H1 (cell line): ENCODE results near the gene DECR2. TPM values are rescaled to one million over a fixed set of nuclear protein-coding genes. Genes with fewer than 3 reads are reported as not detected.

Experiments used
- CTCF ChIA-PET: fragments of 300-600 bp; sonication (Branson Sonifier 250); formaldehyde crosslinking; loops from one replicate; lab custom pipeline; 2021; ENCODE audit not compliant: partially characterized antibody; lab: Charles Lee
- POLR2A ChIA-PET: fragments of 300-600 bp; sonication (Branson Sonifier 250); formaldehyde crosslinking; loops from one replicate; lab custom pipeline; 2021; ENCODE audit warnings: inconsistent platforms; ENCODE audit not compliant: partially characterized antibody; lab: Charles Lee
- DNase-seq, 2 experiments: peaks; one replicate each; pipeline versions ENCODE4 v3.0.0 to v3.0.0-alpha.2; 2010 to 2022; ENCODE audit warnings: low spot score in 2 of 2, low read depth in 1 of 2, mixed read lengths in 1 of 2
- FAIRE-seq: peaks from 2 replicates; lab custom pipeline; 2011; peaks lifted over from hg19 to GRCh38; lab: Jason Lieb, UNC
- H2AFZ ChIP-seq: 2 replicates; pipeline ENCODE4 v1.8.1; 2012; ENCODE audit warnings: low read length, inconsistent platforms
- H2AK5ac ChIP-seq: 2 replicates; pipeline ENCODE4 v1.6.1; 2013; ENCODE audit warnings: low read depth, low read length
- H2BK120ac ChIP-seq: replicated peaks from 2 replicates; pipeline ENCODE3; 2013; ENCODE audit warnings: low read depth, low read length, inconsistent platforms
- H2BK12ac ChIP-seq: 2 replicates; pipeline ENCODE4 v1.6.1; 2013; ENCODE audit warnings: low read depth, low read length
- H2BK15ac ChIP-seq: 2 replicates; pipeline ENCODE4 v1.6.1; 2013; ENCODE audit warnings: low read length
- H2BK20ac ChIP-seq: 2 replicates; pipeline ENCODE4 v1.6.1; 2013; ENCODE audit warnings: low read length
- H2BK5ac ChIP-seq: 2 replicates; pipeline ENCODE4 v1.6.1; 2013; ENCODE audit warnings: low read depth, low read length
- H3K14ac ChIP-seq: 2 replicates; pipeline ENCODE4 v1.6.1; 2013; ENCODE audit warnings: inconsistent platforms; ENCODE audit not compliant: insufficient read length
- H3K18ac ChIP-seq: 2 replicates; pipeline ENCODE4 v1.6.1; 2013; ENCODE audit warnings: low read length; ENCODE audit errors: extremely low read depth
- H3K23ac ChIP-seq: 2 replicates; pipeline ENCODE4 v1.6.1; 2013; ENCODE audit warnings: inconsistent platforms; ENCODE audit not compliant: insufficient read length
- H3K23me2 ChIP-seq: 2 replicates; pipeline ENCODE4 v1.6.1; 2013; ENCODE audit warnings: low read depth, low read length
- H3K27ac ChIP-seq: 2 replicates; pipeline ENCODE4 v1.6.1; 2011; ENCODE audit warnings: low read depth, low read length, inconsistent platforms
- H3K27me3 ChIP-seq, 4 experiments: replicated peaks in 1 of 4; 1 replicate in 1 of 4; 2 replicates in 3 of 4; pipeline versions ENCODE4 v1.6.1 to v1.8.1; 2011 to 2013; ENCODE audit warnings: low read length in 3 of 4, mild to moderate bottlenecking in 3 of 4, inconsistent platforms in 2 of 4, mixed read lengths in 2 of 4, moderate library complexity in 1 of 4; ENCODE audit not compliant: control insufficient read depth in 3 of 4, insufficient read depth in 3 of 4; ENCODE audit errors: extremely low read depth in 1 of 4
- H3K36me3 ChIP-seq, 4 experiments: 2 replicates each; pipeline versions ENCODE4 v1.6.1 to v1.8.1; 2011 to 2013; ENCODE audit warnings: mild to moderate bottlenecking in 4 of 4, low read length in 3 of 4, moderate library complexity in 2 of 4, control low read depth in 1 of 4, inconsistent platforms in 1 of 4; ENCODE audit not compliant: insufficient read depth in 4 of 4, control insufficient read depth in 2 of 4
- H3K4ac ChIP-seq: replicated peaks from 2 replicates; pipeline ENCODE3; 2013; ENCODE audit warnings: low read length, low read depth, mixed read lengths, inconsistent platforms; ENCODE audit not compliant: insufficient read length
- H3K4me1 ChIP-seq, 4 experiments: replicated peaks in 1 of 4; 1 replicate in 1 of 4; 2 replicates in 3 of 4; pipeline versions ENCODE4 v1.6.1 to v1.8.1; 2011 to 2013; ENCODE audit warnings: low read length in 3 of 4, inconsistent platforms in 2 of 4, mixed read lengths in 1 of 4; ENCODE audit not compliant: insufficient read depth in 4 of 4, control insufficient read depth in 3 of 4
- H3K4me2 ChIP-seq, 2 experiments: 2 replicates each; pipeline versions ENCODE4 v1.6.1 to v1.8.1; 2011 to 2013; ENCODE audit warnings: low read depth in 2 of 2, low read length in 2 of 2, control low read depth in 1 of 2, inconsistent platforms in 1 of 2, mild to moderate bottlenecking in 1 of 2; ENCODE audit not compliant: insufficient read depth in 1 of 2
- H3K4me3 ChIP-seq, 4 experiments: fragments of 200-600, 300-600 bp in 1 of 4; sonication (generic), shearing (Covaris generic), sonication (Bioruptor Twin) in 1 of 4; 2 replicates each; pipeline versions ENCODE4 v1.5.1 to v1.8.1; 2011 to 2016; ENCODE audit warnings: low read length in 4 of 4, low read depth in 3 of 4, control low read depth in 2 of 4, inconsistent platforms in 2 of 4, mild to moderate bottlenecking in 2 of 4, mixed read lengths in 1 of 4, moderate library complexity in 1 of 4; ENCODE audit not compliant: insufficient read depth in 2 of 4; ENCODE audit errors: extremely low read depth in 1 of 4
- H3K56ac ChIP-seq: replicated peaks from 2 replicates; pipeline ENCODE3; 2013; ENCODE audit warnings: low read depth, mild to moderate bottlenecking, mixed read lengths, low read length, inconsistent platforms; ENCODE audit not compliant: insufficient read length
- H3K79me1 ChIP-seq: 2 replicates; pipeline ENCODE4 v1.6.1; 2013; ENCODE audit warnings: low read depth, low read length, control low read depth
- H3K79me2 ChIP-seq, 2 experiments: 2 replicates each; pipeline versions ENCODE4 v1.6.1 to v1.8.1; 2012 to 2013; ENCODE audit warnings: low read length in 2 of 2, mild to moderate bottlenecking in 2 of 2, inconsistent platforms in 1 of 2; ENCODE audit not compliant: insufficient read depth in 2 of 2, control insufficient read depth in 1 of 2
- H3K9ac ChIP-seq, 4 experiments: replicated peaks in 1 of 4; 1 replicate in 1 of 4; 2 replicates in 3 of 4; pipeline versions ENCODE4 v1.6.1 to v1.8.1; 2011 to 2013; ENCODE audit warnings: low read depth in 3 of 4, low read length in 3 of 4, control low read depth in 2 of 4, mild to moderate bottlenecking in 2 of 4, moderate library complexity in 2 of 4, inconsistent platforms in 1 of 4; ENCODE audit errors: extremely low read depth in 1 of 4
- H3K9me3 ChIP-seq, 2 experiments: 2 replicates each; pipeline versions ENCODE4 v1.6.1 to v1.8.1; 2012 to 2013; ENCODE audit warnings: mild to moderate bottlenecking in 2 of 2, moderate library complexity in 2 of 2, control low read depth in 1 of 2, inconsistent platforms in 1 of 2, low read depth in 1 of 2, low read length in 1 of 2, mixed read lengths in 1 of 2; ENCODE audit not compliant: insufficient read depth in 2 of 2
- H4K20me1 ChIP-seq, 2 experiments: replicated peaks in 1 of 2; 2 replicates each; pipeline versions ENCODE3 to v1.8.1; 2011 to 2013; ENCODE audit warnings: inconsistent platforms in 2 of 2, low read length in 2 of 2, mild to moderate bottlenecking in 1 of 2; ENCODE audit not compliant: insufficient read depth in 2 of 2, control insufficient read depth in 1 of 2
- H4K5ac ChIP-seq: 2 replicates; pipeline ENCODE4 v1.6.1; 2013; ENCODE audit warnings: low read length, low read depth, mixed read lengths, inconsistent platforms; ENCODE audit not compliant: insufficient read length
- H4K8ac ChIP-seq: 2 replicates; pipeline ENCODE4 v1.8.0; 2013; ENCODE audit warnings: mild to moderate bottlenecking, moderate library complexity, low read length, inconsistent platforms; ENCODE audit not compliant: insufficient read depth; ENCODE audit errors: extremely low read depth
- H4K91ac ChIP-seq: replicated peaks from 2 replicates; pipeline ENCODE3; 2013; ENCODE audit warnings: low read length, mixed read lengths, inconsistent platforms; ENCODE audit not compliant: insufficient read length
- BRCA1 ChIP-seq: IDR thresholded peaks from 2 replicates; pipeline ENCODE4 v1.6.1; 2012; ENCODE audit warnings: low read depth, low read length, improper control_type of control experiment
- CEBPB ChIP-seq: IDR thresholded peaks from 2 replicates; pipeline ENCODE4 v1.6.1; 2012; ENCODE audit warnings: low read depth, low read length
- CHD1 ChIP-seq: IDR thresholded peaks from 2 replicates; pipeline ENCODE4 v1.6.1; 2012; ENCODE audit warnings: low read depth, low read length, improper control_type of control experiment
- EP300 ChIP-seq, 2 experiments: IDR thresholded peaks; 1 replicate in 1 of 2; 2 replicates in 1 of 2; pipeline ENCODE4 v1.6.1; 2011 to 2012; ENCODE audit warnings: low read depth in 2 of 2, low read length in 2 of 2, mild to moderate bottlenecking in 2 of 2, borderline replicate concordance in 1 of 2, inconsistent platforms in 1 of 2, moderate library complexity in 1 of 2
- GTF2F1 ChIP-seq: IDR thresholded peaks from 2 replicates; pipeline ENCODE4 v1.6.1; 2012; ENCODE audit warnings: low read depth, low read length, improper control_type of control experiment, borderline replicate concordance
- PHF8 ChIP-seq: fragments of 200-600 bp; sonication (generic); conservative IDR thresholded peaks from 2 replicates; pipeline ENCODE4 v1.7.1; 2012; ENCODE audit warnings: low read depth, mild to moderate bottlenecking, inconsistent platforms, low read length, moderate library complexity
- RNF2 ChIP-seq: fragments of 200-900, 300-1000 bp; sonication (generic); IDR thresholded peaks from 2 replicates; pipeline ENCODE4 v1.7.1; 2016; ENCODE audit warnings: borderline replicate concordance, low read depth, mild to moderate bottlenecking, antibody characterized with exemption, low read length; ENCODE audit not compliant: poor library complexity, severe bottlenecking; ENCODE audit errors: missing control alignments
- SAP30 ChIP-seq: fragments of 300-600 bp; sonication (generic); IDR thresholded peaks from 2 replicates; pipeline ENCODE4 v1.7.1; 2012; ENCODE audit warnings: low read length, moderate library complexity, mild to moderate bottlenecking, inconsistent platforms; ENCODE audit not compliant: insufficient read depth, insufficient replicate concordance
- SIX5 ChIP-seq: IDR thresholded peaks from 2 replicates; pipeline ENCODE4 v1.6.1; 2011; ENCODE audit warnings: mild to moderate bottlenecking, low read depth, low read length
- SP1 ChIP-seq: IDR thresholded peaks from 2 replicates; pipeline ENCODE4 v1.6.1; 2011; ENCODE audit warnings: low read depth, low read length
- TBP ChIP-seq: IDR thresholded peaks from 2 replicates; pipeline ENCODE4 v1.6.1; 2011; ENCODE audit warnings: low read depth, low read length, improper control_type of control experiment
- TEAD4 ChIP-seq: IDR thresholded peaks from 2 replicates; pipeline ENCODE4 v1.6.1; 2012; ENCODE audit warnings: low read depth, low read length, inconsistent platforms, mixed read lengths
- WGBS, 2 experiments: shearing (Covaris generic) in 1 of 2; methylation state at CpG; one replicate each; pipeline versions ENCODE4 v1.1.6 to v1.1.7; 2013 to 2015; ENCODE audit warnings: low lambda C conversion rate in 2 of 2, mixed read lengths in 2 of 2, inconsistent platforms in 1 of 2, low coverage in 1 of 2, missing lambda C conversion rate in 1 of 2; ENCODE audit not compliant: insufficient replicate concordance in 2 of 2, insufficient coverage in 1 of 2, insufficient read length in 1 of 2; ENCODE audit errors: extremely low coverage in 1 of 2, missing lambda C conversion rate in 1 of 2; 5-methylcytosine and 5-hydroxymethylcytosine counted together
- polyA plus RNA-seq, 7 experiments: library from polyadenylated mRNA; depleted of rRNA in 3 of 7; stranded (reverse) in 5 of 7; unstranded in 2 of 7; fragments of >200 nt in 5 of 7; fragments of 200-250 nt in 2 of 7; gene quantifications; 1 replicate in 5 of 7; 2 replicates in 1 of 7; 4 replicates in 1 of 7; pipeline versions ENCODE4 v1.2.1 to v1.2.3, GENCODE V29; 2011 to 2013; ENCODE audit warnings: missing spikeins in 2 of 7, mixed read lengths in 2 of 7
- total RNA-seq: library from RNA; stranded (reverse); fragmentation: NEBNext Ultra II Directional; extraction: Animal tissue kit (Norgen Biotek cat#: 25700); gene quantifications from 2 replicates; pipeline ENCODE4 v1.2.1, GENCODE V29; 2021

The DECR2 gene
- total and polyA plus RNA-seq, 2 of the 8 experiments (the other 6 are each of a cell fraction or from before 2014, with no cell fraction given) = 28.2 to 39.9 TPM

GRCh38 chr16:378821-379182, 22.9 kb upstream of the DECR2 start:
- no peak overlapping the region for H2BK20ac ChIP-seq
- no peak overlapping the region for H3K14ac ChIP-seq
- H3K79me1 ChIP-seq = peaks cover 4% of the 10 kb centered on the region; the same call in 1 of the 2 replicates
- peak overlapping the region; percentile 8 for H4K5ac ChIP-seq
- TF ChIP-seq RNF2 = no peak
- TF ChIP-seq SP1 = no peak
- TF ChIP-seq TBP = no peak
- TF ChIP-seq TEAD4 = no peak
- TF ChIP-seq PHF8 = no peak
- no peak for TF ChIP-seq GTF2F1
- no peak for TF ChIP-seq CEBPB
- no peak for TF ChIP-seq CHD1
- no peak for TF ChIP-seq SIX5
- TF ChIP-seq EP300 (IDR thresholded peaks at IDR 0.05; ENCODE audit: borderline replicate concordance in 1 of 2, low read depth in 2 of 2, low read length in 2 of 2) = no peak
- no peak for TF ChIP-seq BRCA1
- no peak for TF ChIP-seq SAP30
- no peak overlapping the region; the same call in 1 of the 2 replicates for H2AK5ac ChIP-seq
- no peak overlapping the region for H3K9ac ChIP-seq
- no peak overlapping the region for H3K23ac ChIP-seq
- H4K20me1 ChIP-seq = peaks cover 15 to 32% of the 10 kb centered on the region in 2 experiments
- H3K36me3 ChIP-seq = peaks cover 12 to 38% (median 19%) of the 10 kb centered on the region in 4 experiments
- peaks cover 0 to 24% of the 10 kb centered on the region in 2 experiments; a peak in 2 of 4 replicates for H3K79me2 ChIP-seq
- WGBS, 2 experiments = 76% methylated on average over 13 of the region's 14 CpGs; no CpG with 5 or more reads in 1 of the 2 experiments
- ChIA-PET POLR2A (interaction anchor here (0.6 to 3.0 kb wide), 5 partner anchors 9 to 47 kb away, joined by 3 to 22 read pairs (median 6); partner anchors contain the start of genes DECR2, MRPL28 and RAB11FIP3), CTCF (interaction anchor here (0.9 to 1.5 kb wide), 3 partner anchors 13 to 16 kb away, joined by 3 to 6 read pairs (median 3); no protein-coding TSS in a partner anchor)
- peak overlapping the region; percentile 75; the same call in 1 of the 2 replicates for H2BK5ac ChIP-seq
- peak overlapping the region; percentile 50; the same call in 1 of the 2 replicates for H2BK12ac ChIP-seq
- no peaks in the 10 kb centered on the region for H3K9me3 ChIP-seq
- H2AFZ ChIP-seq = no peak overlapping the region
- no peak for FAIRE-seq
- DNase-seq = no peak
- peaks cover 11% of the 10 kb centered on the region for H3K23me2 ChIP-seq
- no peak overlapping the region for H3K4ac ChIP-seq
- H4K8ac ChIP-seq = peak overlapping the region; percentile 65
- no peak overlapping the region for H2BK120ac ChIP-seq
- H3K4me2 ChIP-seq = peak overlapping the region; percentile 51 to 68; a peak in 3 of 4 replicates
- peaks cover 8 to 25% (median 14%) of the 10 kb centered on the region in 4 experiments for H3K4me1 ChIP-seq
- no peak overlapping the region for H3K27ac ChIP-seq
- peaks cover 0 to 3% (median under 1%) of the 10 kb centered on the region in 4 experiments; a peak in 2 of 7 replicates for H3K27me3 ChIP-seq
- no peak overlapping the region for H3K56ac ChIP-seq
- H3K18ac ChIP-seq = peak overlapping the region; percentile 71; the same call in 1 of the 2 replicates
- H4K91ac ChIP-seq = peak overlapping the region; percentile 4
- H3K4me3 ChIP-seq = peak overlapping the region in 1 of 4 experiments; percentile 19; a peak in 1 of 8 replicates
- H2BK15ac ChIP-seq = peak overlapping the region; percentile 61
